Neural progenitor cell (in vitro differentiated cells): Measurements from ENCODE around the gene WLS. TPM values are rescaled to one million over a fixed set of nuclear protein-coding genes. Genes with fewer than 3 reads are reported as not detected.

Experiments used
- DNase-seq: peaks from one replicate; pipeline ENCODE4 v3.0.0-alpha.2; 2016; ENCODE audit warnings: low spot score
- H2AFZ ChIP-seq: fragments of 200-600 bp; sonication (generic); replicated peaks from 2 replicates; pipeline ENCODE4 v1.6.1; 2016; ENCODE audit warnings: antibody characterized with exemption
- H3F3A ChIP-seq: fragments of 200-600 bp; sonication (generic); 2 replicates; pipeline ENCODE4 v1.6.1; 2016; ENCODE audit warnings: antibody characterized with exemption, low read depth
- H3K27ac ChIP-seq: fragments of 200-600 bp; sonication (generic); 2 replicates; pipeline ENCODE4 v1.5.1; 2016; ENCODE audit warnings: mild to moderate bottlenecking
- H3K27me3 ChIP-seq: fragments of 200-600 bp; sonication (generic); 2 replicates; pipeline ENCODE4 v1.6.1; 2016; ENCODE audit warnings: mild to moderate bottlenecking, moderate library complexity
- H3K36me3 ChIP-seq: fragments of 200-600 bp; sonication (generic); 2 replicates; pipeline ENCODE4 v1.5.1; 2016
- H3K4me1 ChIP-seq: fragments of 200-600 bp; sonication (generic); 2 replicates; pipeline ENCODE4 v1.6.1; 2016; ENCODE audit warnings: mixed run types
- H3K4me2 ChIP-seq: fragments of 200-600 bp; sonication (generic); 2 replicates; pipeline ENCODE4 v1.6.1; 2016
- H3K4me3 ChIP-seq: fragments of 200-600 bp; sonication (generic); 2 replicates; pipeline ENCODE4 v1.5.1; 2016
- H3K79me2 ChIP-seq: fragments of 200-600 bp; sonication (generic); 2 replicates; pipeline ENCODE4 v1.6.1; 2016; ENCODE audit warnings: low read depth
- H3K9ac ChIP-seq: fragments of 200-600 bp; sonication (generic); 2 replicates; pipeline ENCODE4 v1.6.1; 2016
- H3K9me3 ChIP-seq: fragments of 200-600 bp; sonication (generic); 2 replicates; pipeline ENCODE4 v1.5.1; 2016; ENCODE audit warnings: low read depth
- H4K20me1 ChIP-seq: fragments of 200-600 bp; sonication (generic); 2 replicates; pipeline ENCODE4 v1.6.1; 2016; ENCODE audit warnings: low read depth
- H3K27ac Mint-ChIP-seq: 3 replicates; pipeline ENCODE4 v1.8.0; 2021; ENCODE audit warnings: mixed read lengths
- H3K27me3 Mint-ChIP-seq: 2 replicates; pipeline ENCODE4 v1.8.0; 2022; ENCODE audit warnings: low read depth, mild to moderate bottlenecking, inconsistent platforms, moderate library complexity, mixed read lengths; ENCODE audit not compliant: insufficient read depth
- H3K36me3 Mint-ChIP-seq: 3 replicates; pipeline ENCODE4 v1.8.0; 2021; ENCODE audit warnings: mixed read lengths
- H3K4me1 Mint-ChIP-seq: 3 replicates; pipeline ENCODE4 v1.8.0; 2021; ENCODE audit warnings: mixed read lengths
- H3K4me3 Mint-ChIP-seq: 3 replicates; pipeline ENCODE4 v1.8.0; 2021; ENCODE audit warnings: mild to moderate bottlenecking, moderate library complexity, mixed read lengths
- H3K9me3 Mint-ChIP-seq: 3 replicates; pipeline ENCODE4 v1.8.0; 2020; ENCODE audit warnings: mixed read lengths
- EZH2 ChIP-seq: fragments of 200-600 bp; sonication (generic); IDR thresholded peaks from 2 replicates; pipeline ENCODE4 v1.6.1; 2017; ENCODE audit warnings: antibody characterized with exemption, mild to moderate bottlenecking, moderate library complexity
- EZH2phosphoT487 ChIP-seq: fragments of 200-600 bp; sonication (generic); IDR thresholded peaks from 2 replicates; pipeline ENCODE4 v1.6.1; 2017; ENCODE audit warnings: antibody characterized with exemption
- total RNA-seq: library from RNA; depleted of rRNA; stranded (reverse); fragments of >200 nt; gene quantifications from 2 replicates; pipeline ENCODE4 v1.2.3, GENCODE V29; 2015; ENCODE audit warnings: low replicate concordance
- TF ChIP-seq, protein P1 (sequence below): fragments of 200-600 bp; sonication (generic); IDR thresholded peaks from 2 replicates; pipeline ENCODE4 v1.5.1; 2017; ENCODE audit warnings: antibody characterized with exemption, mild to moderate bottlenecking

The WLS gene
- total RNA-seq, 1 donor from 2014 or later, result 259 TPM

DNA sequence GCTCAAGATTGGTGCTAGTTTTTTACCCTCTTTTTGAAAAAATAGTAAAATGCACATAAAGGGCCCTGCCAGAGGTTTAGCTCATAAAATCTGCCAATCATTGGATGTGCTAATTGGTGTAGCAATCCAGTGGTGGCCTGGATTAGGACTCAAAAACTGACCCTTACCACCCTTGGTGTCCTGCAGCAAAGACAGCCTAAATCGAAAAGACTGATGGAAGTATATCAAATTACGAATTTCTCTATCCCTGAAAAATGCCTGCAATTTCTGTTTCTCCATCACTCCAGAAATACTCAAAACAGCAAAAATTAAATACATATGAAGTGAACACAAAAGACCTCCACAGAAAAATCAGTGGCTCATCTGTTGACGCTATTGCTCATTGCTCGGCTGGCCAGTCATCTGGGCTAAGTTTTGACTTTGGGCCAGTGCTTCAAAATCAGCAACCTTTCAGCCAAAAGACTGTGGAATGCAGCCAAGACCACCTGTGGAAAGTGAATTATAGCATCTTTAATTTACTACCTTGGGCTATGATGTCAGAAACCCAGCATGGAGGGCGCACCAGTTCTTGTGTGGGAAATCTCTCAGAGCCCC lies 30.0 kb downstream of the WLS start:
- peaks cover 72% of the 10 kb centered on the region for H3K4me1 Mint-ChIP-seq
- H3K9me3 ChIP-seq, result no peaks in the 10 kb centered on the region
- H3K36me3 ChIP-seq, result no peaks in the 10 kb centered on the region
- no peaks in the 10 kb centered on the region for H3K27me3 Mint-ChIP-seq
- no peak overlapping the region for H3K4me3 Mint-ChIP-seq
- no peak overlapping the region for H3K4me3 ChIP-seq
- H3K27ac Mint-ChIP-seq, result no peak overlapping the region
- peaks cover 95% of the 10 kb centered on the region for H4K20me1 ChIP-seq
- DNase-seq, result no peak
- H3K4me1 ChIP-seq, result peaks cover 61% of the 10 kb centered on the region
- H3K9ac ChIP-seq, result no peak overlapping the region
- no peaks in the 10 kb centered on the region for H3K27me3 ChIP-seq
- peak overlapping the region; percentile 42 for H3K4me2 ChIP-seq
- H2AFZ ChIP-seq, result no peak overlapping the region
- peaks cover 96% of the 10 kb centered on the region for H3K79me2 ChIP-seq
- H3K36me3 Mint-ChIP-seq, result peaks cover 28% of the 10 kb centered on the region
- H3K9me3 Mint-ChIP-seq, result no peaks in the 10 kb centered on the region
- TF ChIP-seq EZH2 (no peak), EZH2phosphoT487 (no peak)
- TF ChIP-seq, protein P1, sequence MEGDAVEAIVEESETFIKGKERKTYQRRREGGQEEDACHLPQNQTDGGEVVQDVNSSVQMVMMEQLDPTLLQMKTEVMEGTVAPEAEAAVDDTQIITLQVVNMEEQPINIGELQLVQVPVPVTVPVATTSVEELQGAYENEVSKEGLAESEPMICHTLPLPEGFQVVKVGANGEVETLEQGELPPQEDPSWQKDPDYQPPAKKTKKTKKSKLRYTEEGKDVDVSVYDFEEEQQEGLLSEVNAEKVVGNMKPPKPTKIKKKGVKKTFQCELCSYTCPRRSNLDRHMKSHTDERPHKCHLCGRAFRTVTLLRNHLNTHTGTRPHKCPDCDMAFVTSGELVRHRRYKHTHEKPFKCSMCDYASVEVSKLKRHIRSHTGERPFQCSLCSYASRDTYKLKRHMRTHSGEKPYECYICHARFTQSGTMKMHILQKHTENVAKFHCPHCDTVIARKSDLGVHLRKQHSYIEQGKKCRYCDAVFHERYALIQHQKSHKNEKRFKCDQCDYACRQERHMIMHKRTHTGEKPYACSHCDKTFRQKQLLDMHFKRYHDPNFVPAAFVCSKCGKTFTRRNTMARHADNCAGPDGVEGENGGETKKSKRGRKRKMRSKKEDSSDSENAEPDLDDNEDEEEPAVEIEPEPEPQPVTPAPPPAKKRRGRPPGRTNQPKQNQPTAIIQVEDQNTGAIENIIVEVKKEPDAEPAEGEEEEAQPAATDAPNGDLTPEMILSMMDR, result no peak
- H3F3A ChIP-seq, result no peaks in the 10 kb centered on the region
- no peak overlapping the region for H3K27ac ChIP-seq

DNA sequence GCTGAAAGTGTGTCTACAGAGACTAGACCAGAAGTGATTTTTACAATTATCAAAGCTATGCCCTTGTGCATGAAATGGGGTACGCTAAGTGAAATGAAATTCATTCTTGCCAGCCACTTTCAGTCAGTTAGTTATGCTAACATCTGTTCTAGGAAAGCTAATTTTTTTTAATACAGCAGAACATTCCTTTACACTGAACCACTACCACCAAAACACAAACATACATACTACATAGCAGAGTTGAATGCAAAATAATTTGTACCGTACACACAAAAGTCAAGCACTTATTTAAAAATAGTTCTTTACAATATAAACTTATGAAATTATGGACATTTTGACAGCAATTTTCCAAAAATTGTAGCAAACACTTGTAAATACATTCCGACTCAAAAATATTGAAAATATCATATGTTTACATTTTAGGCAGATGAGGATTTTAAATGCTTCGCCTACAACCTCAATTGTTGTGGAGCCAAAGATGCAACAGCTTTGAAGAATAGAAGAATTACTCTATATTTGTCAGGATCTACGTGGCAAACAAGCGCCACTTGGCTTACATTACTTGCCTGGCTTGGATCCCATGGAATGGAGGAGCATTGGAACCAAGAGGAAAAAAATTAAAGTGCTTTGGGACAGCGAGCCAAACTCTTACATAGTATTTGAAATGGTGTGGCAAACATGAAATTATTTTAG lies 30.6 kb downstream of the WLS start:
- H3K9me3 Mint-ChIP-seq, result no peaks in the 10 kb centered on the region
- Histone ChIP-seq H4K20me1 (peaks cover 98% of the 10 kb centered on the region), H2AFZ (no peak overlapping the region), H3K36me3 (no peaks in the 10 kb centered on the region), H3K4me2 (no peak overlapping the region), H3K79me2 (peaks cover 96% of the 10 kb centered on the region), H3K4me3 (no peak overlapping the region), H3K27ac (no peak overlapping the region), H3K27me3 (no peaks in the 10 kb centered on the region), H3K4me1 (peaks cover 55% of the 10 kb centered on the region), H3K9me3 (no peaks in the 10 kb centered on the region), H3K9ac (no peak overlapping the region), H3F3A (no peaks in the 10 kb centered on the region)
- no peaks in the 10 kb centered on the region for H3K27me3 Mint-ChIP-seq
- TF ChIP-seq EZH2phosphoT487, result no peak
- TF ChIP-seq, protein P1, result no peak
- TF ChIP-seq EZH2, result no peak
- no peak for DNase-seq
- H3K4me3 Mint-ChIP-seq, result no peak overlapping the region
- peaks cover 28% of the 10 kb centered on the region for H3K36me3 Mint-ChIP-seq
- H3K27ac Mint-ChIP-seq, result no peak overlapping the region
- H3K4me1 Mint-ChIP-seq, result peaks cover 72% of the 10 kb centered on the region

DNA sequence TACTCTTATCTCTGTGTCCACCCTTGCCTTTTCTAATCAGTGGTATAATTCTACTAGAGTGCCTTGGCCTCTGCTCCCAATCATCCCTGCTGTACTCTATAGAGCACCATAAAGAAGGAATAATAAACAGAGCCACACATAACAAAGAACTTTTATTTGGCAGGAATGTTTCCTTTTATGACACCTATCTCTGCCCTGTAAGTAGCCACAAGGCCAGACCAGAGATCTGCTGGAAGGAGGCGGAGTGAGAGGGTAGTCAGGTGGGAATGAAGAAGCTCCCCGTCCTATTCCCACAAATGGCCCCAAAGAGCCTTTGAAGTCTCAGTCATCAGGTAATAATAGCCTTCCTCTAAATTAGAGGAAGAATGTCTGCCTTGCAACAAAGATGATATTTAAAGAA lies 32.7 kb downstream of the WLS start:
- TF ChIP-seq, protein P1, result no peak
- no peak for TF ChIP-seq EZH2
- no peak for TF ChIP-seq EZH2phosphoT487
- DNase-seq, result no peak
- H3K27me3 ChIP-seq, result no peaks in the 10 kb centered on the region
- Mint-ChIP-seq H3K27ac (no peak overlapping the region), H3K36me3 (peaks cover 11% of the 10 kb centered on the region), H3K4me3 (no peak overlapping the region), H3K9me3 (no peaks in the 10 kb centered on the region), H3K4me1 (peaks cover 58% of the 10 kb centered on the region), H3K27me3 (no peaks in the 10 kb centered on the region)
- H3K9ac ChIP-seq, result no peak overlapping the region
- peaks cover 43% of the 10 kb centered on the region for H3K4me1 ChIP-seq
- H3F3A ChIP-seq, result no peaks in the 10 kb centered on the region
- H2AFZ ChIP-seq, result no peak overlapping the region
- H3K4me2 ChIP-seq, result peak overlapping the region; percentile 23
- H3K9me3 ChIP-seq, result no peaks in the 10 kb centered on the region
- no peak overlapping the region for H3K27ac ChIP-seq
- H3K79me2 ChIP-seq, result peaks cover 95% of the 10 kb centered on the region
- no peaks in the 10 kb centered on the region for H3K36me3 ChIP-seq
- peaks cover 91% of the 10 kb centered on the region for H4K20me1 ChIP-seq
- H3K4me3 ChIP-seq, result no peak overlapping the region
